ENCODE results near the gene PFN3.

The PFN3 gene

GRCh38 chr5:177372910-177373309 is 27.6 kb downstream of the PFN3 start:
- TF ChIP-seq FOXP2 (optimal IDR thresholded peaks at IDR 0.05; ENCODE audit: borderline replicate concordance, extremely low read depth, extremely low read length, insufficient read depth): no peak
- TF ChIP-seq, protein P1, sequence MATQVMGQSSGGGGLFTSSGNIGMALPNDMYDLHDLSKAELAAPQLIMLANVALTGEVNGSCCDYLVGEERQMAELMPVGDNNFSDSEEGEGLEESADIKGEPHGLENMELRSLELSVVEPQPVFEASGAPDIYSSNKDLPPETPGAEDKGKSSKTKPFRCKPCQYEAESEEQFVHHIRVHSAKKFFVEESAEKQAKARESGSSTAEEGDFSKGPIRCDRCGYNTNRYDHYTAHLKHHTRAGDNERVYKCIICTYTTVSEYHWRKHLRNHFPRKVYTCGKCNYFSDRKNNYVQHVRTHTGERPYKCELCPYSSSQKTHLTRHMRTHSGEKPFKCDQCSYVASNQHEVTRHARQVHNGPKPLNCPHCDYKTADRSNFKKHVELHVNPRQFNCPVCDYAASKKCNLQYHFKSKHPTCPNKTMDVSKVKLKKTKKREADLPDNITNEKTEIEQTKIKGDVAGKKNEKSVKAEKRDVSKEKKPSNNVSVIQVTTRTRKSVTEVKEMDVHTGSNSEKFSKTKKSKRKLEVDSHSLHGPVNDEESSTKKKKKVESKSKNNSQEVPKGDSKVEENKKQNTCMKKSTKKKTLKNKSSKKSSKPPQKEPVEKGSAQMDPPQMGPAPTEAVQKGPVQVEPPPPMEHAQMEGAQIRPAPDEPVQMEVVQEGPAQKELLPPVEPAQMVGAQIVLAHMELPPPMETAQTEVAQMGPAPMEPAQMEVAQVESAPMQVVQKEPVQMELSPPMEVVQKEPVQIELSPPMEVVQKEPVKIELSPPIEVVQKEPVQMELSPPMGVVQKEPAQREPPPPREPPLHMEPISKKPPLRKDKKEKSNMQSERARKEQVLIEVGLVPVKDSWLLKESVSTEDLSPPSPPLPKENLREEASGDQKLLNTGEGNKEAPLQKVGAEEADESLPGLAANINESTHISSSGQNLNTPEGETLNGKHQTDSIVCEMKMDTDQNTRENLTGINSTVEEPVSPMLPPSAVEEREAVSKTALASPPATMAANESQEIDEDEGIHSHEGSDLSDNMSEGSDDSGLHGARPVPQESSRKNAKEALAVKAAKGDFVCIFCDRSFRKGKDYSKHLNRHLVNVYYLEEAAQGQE (IDR thresholded peaks at IDR 0.05; ENCODE audit: insufficient read depth in 1 of 2, low read depth in 2 of 2, low read length in 2 of 2): no peak
- TF ChIP-seq TAF1 (IDR thresholded peaks at IDR 0.05; ENCODE audit: borderline replicate concordance, insufficient read depth, low read length): no peak
- TF ChIP-seq POLR2AphosphoS5 (IDR thresholded peaks at IDR 0.05; ENCODE audit: low read depth, low read length): no peak

DNA sequence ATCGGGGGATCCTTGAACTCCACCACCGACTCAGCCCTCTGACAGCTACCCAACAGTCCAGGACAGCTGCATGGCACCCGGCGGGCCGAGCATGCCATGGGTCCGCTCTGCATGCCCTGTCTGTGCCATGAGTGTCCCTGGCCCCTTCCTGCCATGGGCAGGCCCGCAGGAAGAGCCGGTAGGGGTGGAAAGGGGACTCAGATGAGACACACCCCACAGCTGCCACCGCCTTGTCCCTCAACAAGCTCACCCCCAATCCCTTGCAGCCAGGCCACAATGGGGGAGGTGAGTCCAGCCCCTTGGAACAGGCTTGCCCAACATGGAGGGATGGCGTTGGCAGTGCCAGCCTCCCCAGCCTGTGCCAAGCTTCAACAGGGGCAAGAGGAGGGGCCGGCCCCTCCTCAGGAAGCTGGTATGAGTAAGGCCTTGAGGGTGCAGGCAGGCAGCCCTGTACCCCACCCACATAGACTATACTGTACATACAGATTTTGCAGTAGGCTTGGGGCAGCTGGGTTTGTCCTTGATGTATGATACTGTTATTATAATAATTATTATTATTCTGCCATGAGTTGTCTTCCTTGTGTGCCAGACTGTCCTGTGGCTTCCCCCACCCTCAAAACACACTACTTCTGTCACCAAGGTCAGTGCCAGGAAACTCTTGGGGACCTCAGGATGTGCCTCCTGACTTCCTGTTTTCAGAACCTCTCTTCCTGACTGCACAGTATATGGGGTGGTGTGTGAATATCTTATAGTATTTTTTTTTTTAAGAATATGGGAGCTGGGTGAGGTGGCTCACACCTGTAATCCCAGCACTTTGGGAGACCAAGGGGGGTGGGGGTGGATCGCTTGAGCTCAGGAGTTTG is 28.2 kb downstream of the PFN3 start:
- TF ChIP-seq, protein P1 (IDR thresholded peaks at IDR 0.05; ENCODE audit: insufficient read depth in 1 of 2, low read depth in 2 of 2, low read length in 2 of 2): no peak
- TF ChIP-seq POLR2AphosphoS5 (IDR thresholded peaks at IDR 0.05; ENCODE audit: low read depth, low read length): no peak
- no peak for TF ChIP-seq TAF1 (IDR thresholded peaks at IDR 0.05; ENCODE audit: borderline replicate concordance, insufficient read depth, low read length)
- TF ChIP-seq FOXP2 (optimal IDR thresholded peaks at IDR 0.05; ENCODE audit: borderline replicate concordance, extremely low read depth, extremely low read length, insufficient read depth): no peak
- no peak for TF ChIP-seq SIN3A (IDR thresholded peaks at IDR 0.05; ENCODE audit: borderline replicate concordance, insufficient read depth, low read length)

DNA sequence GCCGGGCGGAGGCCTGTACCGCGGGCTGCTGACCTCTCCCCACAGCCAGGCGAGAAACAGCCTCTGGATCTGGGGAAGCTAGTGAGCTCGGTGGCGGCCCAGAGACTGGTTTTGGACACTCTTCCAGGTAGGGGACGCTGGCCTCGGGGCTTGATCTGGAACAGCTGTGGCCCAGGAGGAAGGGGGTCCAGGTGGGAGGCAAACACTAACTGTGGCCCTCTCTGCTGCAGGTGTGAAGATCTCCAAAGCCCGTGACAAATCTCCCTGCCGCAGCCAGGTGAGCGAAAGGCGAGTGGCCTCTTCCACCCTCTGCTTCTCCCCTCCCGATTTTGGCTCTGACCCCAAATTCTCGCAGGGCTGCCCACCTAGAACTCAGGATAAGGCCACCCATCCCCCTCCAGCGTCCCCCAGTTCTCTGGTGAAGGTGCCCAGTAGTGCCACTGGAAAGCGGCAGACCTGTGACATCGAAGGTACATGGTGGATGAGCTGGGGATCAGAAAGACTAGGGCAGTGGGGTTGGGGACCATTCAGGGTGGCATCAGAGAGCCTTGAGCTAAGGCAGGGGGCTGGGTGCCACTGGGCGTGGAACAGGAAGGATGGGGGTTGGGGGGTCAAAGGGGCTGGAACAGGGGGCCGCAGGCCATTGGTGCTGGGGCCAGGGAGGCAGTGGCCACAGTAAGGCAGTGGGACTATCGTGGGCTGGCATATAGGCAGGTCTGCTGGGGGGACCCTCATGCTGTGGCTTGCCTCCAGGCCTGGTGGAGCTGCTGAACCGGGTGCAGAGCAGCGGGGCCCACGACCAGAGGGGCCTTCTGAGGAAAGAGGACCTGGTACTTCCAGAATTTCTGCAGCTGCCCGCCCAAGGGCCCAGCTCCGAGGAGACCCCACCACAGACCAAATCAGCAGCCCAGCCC is 29.1 kb downstream of the PFN3 start:
- no peak for TF ChIP-seq FOXP2 (optimal IDR thresholded peaks at IDR 0.05; ENCODE audit: borderline replicate concordance, extremely low read depth, extremely low read length, insufficient read depth)
- TF ChIP-seq POLR2AphosphoS5 (IDR thresholded peaks at IDR 0.05; ENCODE audit: low read depth, low read length): no peak
- no peak for TF ChIP-seq TAF1 (IDR thresholded peaks at IDR 0.05; ENCODE audit: borderline replicate concordance, insufficient read depth, low read length)

GRCh38 chr5:177370488-177371119 is 29.9 kb downstream of the PFN3 start:
- TF ChIP-seq TAF1 (IDR thresholded peaks at IDR 0.05; ENCODE audit: borderline replicate concordance, insufficient read depth, low read length) (no peak), FOXP2 (optimal IDR thresholded peaks at IDR 0.05; ENCODE audit: borderline replicate concordance, extremely low read depth, extremely low read length, insufficient read depth) (no peak), POLR2AphosphoS5 (IDR thresholded peaks at IDR 0.05; ENCODE audit: low read depth, low read length) (no peak), SIN3A (IDR thresholded peaks at IDR 0.05; ENCODE audit: borderline replicate concordance, insufficient read depth, low read length) (no peak)
- TF ChIP-seq, protein P1 (IDR thresholded peaks at IDR 0.05; ENCODE audit: insufficient read depth in 1 of 2, low read depth in 2 of 2, low read length in 2 of 2): no peak
